Endothelial cell (in vitro differentiated cells): ENCODE results near the gene ARHGEF28. TPM values are rescaled to one million over a fixed set of nuclear protein-coding genes. Genes with fewer than 3 reads are reported as not detected.

Experiments
- DNase-seq: peaks from one replicate; pipeline ENCODE4 v3.0.0; 2021; ENCODE audit warnings: low spot score
- H3K27ac Mint-ChIP-seq: one replicate; pipeline ENCODE4 v1.8.0; 2021; ENCODE audit warnings: mixed read lengths, inconsistent platforms; ENCODE audit not compliant: unreplicated experiment
- H3K27me3 Mint-ChIP-seq: one replicate; pipeline ENCODE4 v1.8.0; 2021; ENCODE audit warnings: mild to moderate bottlenecking, moderate library complexity, mixed read lengths, inconsistent platforms; ENCODE audit not compliant: unreplicated experiment
- H3K36me3 Mint-ChIP-seq: one replicate; pipeline ENCODE4 v1.8.0; 2021; ENCODE audit warnings: mild to moderate bottlenecking, low read depth, mixed read lengths, inconsistent platforms; ENCODE audit not compliant: unreplicated experiment
- H3K4me1 Mint-ChIP-seq: one replicate; pipeline ENCODE4 v1.8.0; 2021; ENCODE audit warnings: mild to moderate bottlenecking, mixed read lengths, inconsistent platforms; ENCODE audit not compliant: unreplicated experiment
- H3K4me3 Mint-ChIP-seq: one replicate; pipeline ENCODE4 v1.8.0; 2021; ENCODE audit warnings: mild to moderate bottlenecking, mixed read lengths, inconsistent platforms; ENCODE audit not compliant: unreplicated experiment
- H3K9me3 Mint-ChIP-seq: one replicate; pipeline ENCODE4 v1.8.0; 2021; ENCODE audit warnings: mixed read lengths, inconsistent platforms; ENCODE audit not compliant: unreplicated experiment
- total RNA-seq: library from RNA; stranded (reverse); fragmentation: NEBNext Ultra II Directional; extraction: Animal tissue kit (Norgen Biotek cat#: 25700); gene quantifications from one replicate; pipeline ENCODE4 v1.2.1, GENCODE V29; 2021; ENCODE audit not compliant: unreplicated experiment
- TF ChIP-seq, protein P1 (sequence below): fragments of 200-600 bp; sonication (generic); IDR thresholded peaks from one replicate; pipeline ENCODE4 v1.5.0; 2021; ENCODE audit warnings: antibody characterized with exemption; ENCODE audit not compliant: unreplicated experiment

Gene ARHGEF28
- total RNA-seq, 1 donor from 2014 or later: 1.5 TPM

DNA sequence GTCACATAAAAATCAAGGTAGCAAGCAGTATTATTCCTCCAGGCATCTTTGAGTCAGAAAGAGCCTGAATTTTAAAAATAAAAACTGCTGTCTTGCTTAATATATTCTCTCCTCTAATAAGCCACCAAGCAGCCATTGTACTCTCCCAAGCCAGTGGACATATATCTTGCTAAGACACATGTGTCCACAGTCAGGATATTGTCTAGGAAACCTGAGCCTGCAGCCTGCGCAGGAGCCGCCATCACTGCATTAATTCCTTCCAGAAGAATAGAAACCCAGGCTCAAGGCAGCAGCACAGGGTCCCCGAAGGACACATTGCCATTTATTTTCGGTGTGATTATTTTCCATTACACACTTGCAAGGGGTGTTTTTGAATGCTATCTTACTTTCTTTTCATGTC is 345.3 kb downstream of the ARHGEF28 start:
- peaks cover 4% of the 10 kb centered on the region for H3K4me1 Mint-ChIP-seq
- no peak overlapping the region for H3K27ac Mint-ChIP-seq
- no peaks in the 10 kb centered on the region for H3K36me3 Mint-ChIP-seq
- no peaks in the 10 kb centered on the region for H3K9me3 Mint-ChIP-seq
- TF ChIP-seq, protein P1, sequence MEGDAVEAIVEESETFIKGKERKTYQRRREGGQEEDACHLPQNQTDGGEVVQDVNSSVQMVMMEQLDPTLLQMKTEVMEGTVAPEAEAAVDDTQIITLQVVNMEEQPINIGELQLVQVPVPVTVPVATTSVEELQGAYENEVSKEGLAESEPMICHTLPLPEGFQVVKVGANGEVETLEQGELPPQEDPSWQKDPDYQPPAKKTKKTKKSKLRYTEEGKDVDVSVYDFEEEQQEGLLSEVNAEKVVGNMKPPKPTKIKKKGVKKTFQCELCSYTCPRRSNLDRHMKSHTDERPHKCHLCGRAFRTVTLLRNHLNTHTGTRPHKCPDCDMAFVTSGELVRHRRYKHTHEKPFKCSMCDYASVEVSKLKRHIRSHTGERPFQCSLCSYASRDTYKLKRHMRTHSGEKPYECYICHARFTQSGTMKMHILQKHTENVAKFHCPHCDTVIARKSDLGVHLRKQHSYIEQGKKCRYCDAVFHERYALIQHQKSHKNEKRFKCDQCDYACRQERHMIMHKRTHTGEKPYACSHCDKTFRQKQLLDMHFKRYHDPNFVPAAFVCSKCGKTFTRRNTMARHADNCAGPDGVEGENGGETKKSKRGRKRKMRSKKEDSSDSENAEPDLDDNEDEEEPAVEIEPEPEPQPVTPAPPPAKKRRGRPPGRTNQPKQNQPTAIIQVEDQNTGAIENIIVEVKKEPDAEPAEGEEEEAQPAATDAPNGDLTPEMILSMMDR: no peak
- DNase-seq: no peak
- peaks cover 4% of the 10 kb centered on the region for H3K27me3 Mint-ChIP-seq
- H3K4me3 Mint-ChIP-seq: no peak overlapping the region

DNA sequence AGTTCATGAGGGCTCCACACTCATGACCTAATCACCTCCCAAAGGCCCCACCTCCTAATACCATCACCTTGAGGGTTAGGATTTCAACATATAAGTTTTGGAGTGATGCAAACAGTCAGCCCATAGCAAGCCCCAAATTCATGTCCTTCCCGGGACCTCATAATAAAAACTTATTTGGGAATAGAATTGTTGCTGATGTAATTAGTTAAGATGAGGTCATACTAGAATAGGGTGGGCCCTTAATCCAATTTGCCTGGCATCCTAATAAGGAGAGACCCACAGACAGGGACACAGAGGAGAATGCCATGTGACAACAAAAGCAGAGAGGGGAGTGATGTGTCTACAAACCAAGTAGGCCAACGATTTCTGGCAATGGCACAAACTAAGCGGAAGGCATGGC is 347.1 kb downstream of the ARHGEF28 start:
- TF ChIP-seq, protein P1: no peak
- Mint-ChIP-seq H3K27ac (no peak overlapping the region), H3K36me3 (no peaks in the 10 kb centered on the region), H3K9me3 (no peaks in the 10 kb centered on the region), H3K27me3 (peaks cover 4% of the 10 kb centered on the region), H3K4me3 (no peak overlapping the region), H3K4me1 (peaks cover 4% of the 10 kb centered on the region)
- DNase-seq: no peak

DNA sequence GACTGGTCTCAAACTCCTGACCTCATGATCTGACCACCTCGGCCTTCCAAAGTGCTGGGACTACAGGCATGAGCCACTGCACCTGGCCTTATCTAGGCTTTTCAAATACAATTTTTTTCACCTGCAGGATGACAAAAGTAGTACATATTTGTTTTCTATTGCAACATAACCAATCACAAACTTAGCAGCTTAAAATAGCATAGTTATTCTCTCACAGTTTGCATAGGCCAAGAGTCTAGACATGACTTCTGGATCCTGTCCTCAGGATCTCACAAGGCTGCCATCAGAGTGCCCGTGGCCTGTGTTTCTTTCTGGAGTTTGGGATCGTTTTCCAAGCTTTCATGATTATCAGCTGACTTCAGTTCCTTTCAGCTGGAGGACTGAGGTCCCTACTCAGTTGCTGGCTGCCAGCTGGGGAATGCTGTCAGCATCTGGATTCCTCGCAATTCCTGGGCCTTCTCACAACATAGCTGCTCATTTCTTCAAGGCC is 348.9 kb downstream of the ARHGEF28 start:
- no peak overlapping the region for H3K4me3 Mint-ChIP-seq

DNA sequence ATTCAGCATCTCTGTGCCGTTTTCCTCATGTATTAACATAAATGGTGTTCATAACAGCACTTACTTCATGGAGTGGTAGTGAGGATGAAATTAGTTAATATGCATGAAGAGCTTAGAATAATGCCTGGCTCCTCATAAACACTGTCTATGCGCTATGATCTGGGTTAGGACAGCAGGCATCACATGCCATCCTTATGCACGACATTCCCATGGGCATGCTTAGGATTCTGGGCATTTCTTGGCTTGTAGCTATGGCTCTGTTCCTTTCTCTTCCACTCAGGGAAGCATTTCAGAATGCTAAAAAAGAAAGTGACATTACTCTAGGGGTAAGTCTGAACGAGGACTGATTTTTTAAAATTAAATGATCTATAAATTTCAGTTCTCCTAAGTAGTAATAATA is 349.8 kb downstream of the ARHGEF28 start:
- H3K4me1 Mint-ChIP-seq: no peaks in the 10 kb centered on the region
- TF ChIP-seq, protein P1: no peak
- DNase-seq: no peak
- H3K9me3 Mint-ChIP-seq: no peaks in the 10 kb centered on the region
- H3K36me3 Mint-ChIP-seq: no peaks in the 10 kb centered on the region
- peaks cover 4% of the 10 kb centered on the region for H3K27me3 Mint-ChIP-seq
- H3K4me3 Mint-ChIP-seq: no peak overlapping the region
- H3K27ac Mint-ChIP-seq: no peak overlapping the region

More for the DNA sequence above, 348.9 kb downstream of the ARHGEF28 start:
- no peak overlapping the region for H3K27ac Mint-ChIP-seq
- H3K9me3 Mint-ChIP-seq: no peaks in the 10 kb centered on the region
- H3K36me3 Mint-ChIP-seq: no peaks in the 10 kb centered on the region
- DNase-seq: no peak
- no peaks in the 10 kb centered on the region for H3K4me1 Mint-ChIP-seq
- TF ChIP-seq, protein P1: no peak
- peaks cover 4% of the 10 kb centered on the region for H3K27me3 Mint-ChIP-seq

DNA sequence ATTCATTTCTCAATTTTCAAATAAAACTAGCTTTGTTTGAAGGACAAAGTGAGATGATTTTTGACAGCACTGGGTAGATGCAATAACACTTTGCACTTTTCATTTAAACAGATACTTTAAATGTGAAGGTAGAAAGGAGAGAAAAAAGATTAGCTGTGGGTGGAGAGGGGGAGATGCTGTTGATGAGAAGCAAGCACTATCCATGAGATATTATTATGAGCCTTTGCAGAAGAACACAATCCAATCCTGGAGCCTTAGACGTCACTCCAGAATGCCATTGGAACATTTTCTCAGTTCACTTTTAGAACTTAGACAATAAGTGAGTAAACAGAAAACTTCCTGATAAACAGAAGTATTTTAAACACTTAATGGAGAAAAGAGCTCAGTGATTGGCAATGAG is 351.1 kb downstream of the ARHGEF28 start:
- TF ChIP-seq, protein P1: no peak
- H3K4me3 Mint-ChIP-seq: no peak overlapping the region
- H3K36me3 Mint-ChIP-seq: no peaks in the 10 kb centered on the region
- H3K9me3 Mint-ChIP-seq: no peaks in the 10 kb centered on the region
- DNase-seq: no peak
- no peaks in the 10 kb centered on the region for H3K4me1 Mint-ChIP-seq
- H3K27me3 Mint-ChIP-seq: no peaks in the 10 kb centered on the region
- H3K27ac Mint-ChIP-seq: no peak overlapping the region
